GM10266 (cell line): ENCODE results near the gene SLC15A3.

ENCODE experiments used
- DNase-seq: peaks from one replicate; pipeline ENCODE4 v3.0.0; 2012; ENCODE audit errors: extremely low spot score
- TF ChIP-seq, protein P1 (sequence below): IDR thresholded peaks from 2 replicates; pipeline ENCODE4 v1.5.1; 2012; ENCODE audit warnings: mild to moderate bottlenecking, low read depth; ENCODE audit not compliant: control insufficient read depth, insufficient read depth; ENCODE audit errors: missing control alignments

The SLC15A3 gene

DNA sequence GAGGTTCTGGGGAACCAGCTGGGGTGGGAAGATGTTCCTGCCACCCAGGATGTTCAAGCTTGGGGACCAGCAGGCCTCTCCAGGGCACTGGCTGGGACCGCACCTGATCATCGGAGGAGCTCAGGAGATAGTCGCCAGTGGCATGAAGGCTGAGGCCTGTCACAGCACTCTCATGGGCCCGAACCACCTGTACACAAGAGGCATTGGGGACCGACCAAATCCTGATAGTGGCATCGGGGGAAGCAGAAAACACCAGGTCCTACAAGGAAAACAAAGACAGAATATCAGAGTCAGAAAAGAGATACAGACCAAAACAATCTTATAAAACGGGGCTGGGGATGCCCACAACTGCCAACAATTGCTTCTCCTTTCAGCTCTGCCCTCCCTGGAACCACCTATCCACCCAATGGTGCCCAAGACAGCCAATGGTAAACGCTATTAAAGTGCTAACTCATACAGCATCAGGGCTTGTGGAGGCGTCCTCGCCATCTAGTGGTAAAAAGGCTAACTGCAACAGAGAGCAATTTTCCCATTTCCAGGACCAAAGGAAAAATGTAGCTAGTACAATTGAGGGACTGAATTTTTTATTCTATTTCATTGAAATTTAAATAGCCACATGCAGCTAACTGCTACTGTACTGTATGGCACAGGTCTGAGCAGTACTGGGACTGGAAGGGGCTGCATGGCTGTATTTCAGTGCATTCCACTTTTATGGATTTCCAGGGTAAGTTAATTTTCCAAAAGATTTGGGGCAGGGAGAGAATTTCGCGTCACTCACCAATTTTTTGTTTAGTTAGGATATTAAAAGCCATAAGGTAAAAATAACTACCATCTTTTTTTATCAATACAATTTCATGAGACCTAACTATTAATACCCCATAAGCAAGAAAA lies 52.7 kb downstream of the SLC15A3 start:
- DNase-seq: peak; percentile 47
- TF ChIP-seq, protein P1, sequence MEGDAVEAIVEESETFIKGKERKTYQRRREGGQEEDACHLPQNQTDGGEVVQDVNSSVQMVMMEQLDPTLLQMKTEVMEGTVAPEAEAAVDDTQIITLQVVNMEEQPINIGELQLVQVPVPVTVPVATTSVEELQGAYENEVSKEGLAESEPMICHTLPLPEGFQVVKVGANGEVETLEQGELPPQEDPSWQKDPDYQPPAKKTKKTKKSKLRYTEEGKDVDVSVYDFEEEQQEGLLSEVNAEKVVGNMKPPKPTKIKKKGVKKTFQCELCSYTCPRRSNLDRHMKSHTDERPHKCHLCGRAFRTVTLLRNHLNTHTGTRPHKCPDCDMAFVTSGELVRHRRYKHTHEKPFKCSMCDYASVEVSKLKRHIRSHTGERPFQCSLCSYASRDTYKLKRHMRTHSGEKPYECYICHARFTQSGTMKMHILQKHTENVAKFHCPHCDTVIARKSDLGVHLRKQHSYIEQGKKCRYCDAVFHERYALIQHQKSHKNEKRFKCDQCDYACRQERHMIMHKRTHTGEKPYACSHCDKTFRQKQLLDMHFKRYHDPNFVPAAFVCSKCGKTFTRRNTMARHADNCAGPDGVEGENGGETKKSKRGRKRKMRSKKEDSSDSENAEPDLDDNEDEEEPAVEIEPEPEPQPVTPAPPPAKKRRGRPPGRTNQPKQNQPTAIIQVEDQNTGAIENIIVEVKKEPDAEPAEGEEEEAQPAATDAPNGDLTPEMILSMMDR: peak; percentile 94

GRCh38 chr11:60897496-60897895 lies 54.5 kb downstream of the SLC15A3 start:
- TF ChIP-seq, protein P1: no peak
- DNase-seq: no peak

DNA sequence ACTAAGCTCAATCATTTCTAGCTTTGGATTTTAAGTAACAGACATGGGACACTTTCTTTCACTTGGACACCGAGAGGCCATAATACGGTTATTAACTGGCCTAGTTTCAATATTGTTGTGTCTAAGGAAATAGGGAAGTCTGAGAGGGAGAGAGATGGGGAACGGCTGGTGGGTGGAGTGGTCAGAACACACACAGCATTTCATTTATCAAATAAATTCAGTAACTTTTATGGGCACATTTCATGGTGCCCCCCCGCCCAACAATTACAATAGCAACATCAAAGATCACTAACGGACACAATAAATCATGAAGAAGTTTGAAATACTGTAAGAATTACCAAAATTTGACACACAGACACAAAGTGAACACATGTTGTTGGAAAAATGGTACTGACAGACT lies 56.3 kb downstream of the SLC15A3 start:
- TF ChIP-seq, protein P1: no peak

DNA sequence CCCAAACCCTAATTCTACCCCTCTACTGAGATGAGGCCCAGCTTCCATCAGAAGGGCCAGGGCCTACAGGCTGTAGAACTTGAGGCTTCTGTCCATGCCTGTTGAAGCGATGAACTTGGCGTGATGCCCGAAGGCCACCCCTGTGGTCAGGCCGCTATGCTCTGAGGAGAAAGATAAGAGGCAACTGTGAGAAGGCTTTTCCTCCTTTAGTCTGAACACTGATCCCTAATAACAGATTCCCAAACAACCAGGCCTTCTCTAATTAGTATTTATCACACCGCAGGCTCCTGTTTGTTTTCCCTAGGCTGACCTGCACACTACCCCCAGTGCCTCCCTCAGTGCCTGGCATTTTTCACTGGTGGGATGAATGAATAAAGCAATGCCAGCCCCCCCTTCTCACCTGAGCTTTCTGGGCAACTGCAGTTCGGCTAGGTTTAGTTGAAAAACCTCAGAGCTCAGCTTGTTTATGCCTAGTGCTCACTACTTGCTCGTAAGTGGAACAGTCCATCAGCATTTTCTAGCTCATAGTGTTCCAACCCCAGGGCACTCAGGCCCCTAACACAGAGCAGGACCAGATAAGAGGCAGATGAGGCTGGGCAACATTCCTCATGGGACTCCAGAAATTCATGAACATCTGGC lies 60.8 kb downstream of the SLC15A3 start:
- TF ChIP-seq, protein P1: no peak
- no peak for DNase-seq

More for the DNA sequence above, 56.3 kb downstream of the SLC15A3 start:
- no peak for DNase-seq

DNA sequence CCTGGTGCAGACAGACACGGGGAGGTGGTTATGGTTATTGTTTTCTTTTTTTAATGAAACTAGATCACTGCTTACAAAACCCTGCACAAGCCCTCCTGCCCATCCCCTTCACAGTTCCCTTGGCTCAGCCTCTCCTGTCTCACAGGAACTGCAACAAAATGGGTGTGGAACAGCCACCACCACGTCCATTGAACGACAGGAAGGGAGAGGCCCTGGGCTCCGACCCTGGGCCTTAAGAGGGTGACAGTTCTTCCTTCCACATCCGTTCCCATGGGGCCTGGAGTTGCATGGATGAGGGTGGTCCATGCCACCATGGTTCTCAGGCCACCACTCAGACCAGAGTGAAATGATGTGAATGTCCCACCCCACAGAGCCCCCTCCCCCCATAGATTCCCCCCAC lies 61.3 kb downstream of the SLC15A3 start:
- TF ChIP-seq, protein P1: no peak
- no peak for DNase-seq

DNA sequence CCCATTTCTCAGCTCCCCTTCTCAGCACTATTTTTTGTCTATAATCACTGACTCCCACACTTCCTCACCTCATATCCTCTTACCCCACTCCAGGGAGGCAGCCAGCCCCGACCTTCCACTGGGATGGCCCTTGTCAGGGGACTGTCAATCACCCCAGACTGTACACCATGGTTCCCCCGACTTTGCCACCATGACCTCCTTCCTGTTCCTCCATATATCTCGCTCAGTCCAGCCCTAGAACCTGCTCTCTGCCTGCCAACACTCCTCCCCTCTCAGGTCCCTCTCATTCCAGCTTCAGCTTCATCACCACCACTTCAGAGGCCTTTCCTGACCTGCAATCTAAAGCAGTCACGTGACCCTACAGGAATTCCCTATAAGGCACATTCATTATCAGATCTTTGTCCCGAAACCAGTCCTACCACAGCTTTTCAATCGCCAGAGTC lies 62.1 kb downstream of the SLC15A3 start:
- no peak for DNase-seq
- TF ChIP-seq, protein P1: no peak

DNA sequence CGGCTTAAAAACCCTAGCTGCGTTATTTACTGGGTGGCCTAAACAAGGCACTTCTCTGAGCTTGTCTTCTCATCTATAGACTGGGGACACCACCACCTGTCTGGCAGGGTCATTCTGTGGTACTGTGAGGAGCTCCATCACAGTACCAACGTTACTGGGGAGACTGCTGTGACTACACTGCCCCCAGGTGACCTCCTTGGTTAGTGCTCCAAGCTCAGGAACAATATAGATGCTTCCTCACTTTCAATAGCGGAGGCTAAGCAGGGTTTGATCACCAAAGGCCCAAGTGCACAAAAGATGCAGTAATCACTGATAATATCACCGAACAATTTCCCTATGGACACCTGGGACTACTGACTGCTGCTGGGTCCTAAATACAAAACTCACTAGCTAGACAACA lies 64.4 kb downstream of the SLC15A3 start:
- TF ChIP-seq, protein P1: peak; percentile 52
- DNase-seq: peak; percentile 45
